Measurements from ENCODE around the gene HSPA6.
"Not testable (repeated sequence)": the region's sequence is repeated elsewhere in the genome, so short reads cannot be mapped to it uniquely, and the experiment has no call there.

The HSPA6 gene

GRCh38 chr1:161563522-161563921 lies 39.2 kb downstream of the HSPA6 start:
- DNase-seq, result not testable (repeated sequence)

- not testable (repeated sequence) for DNase-seq
Observed at GRCh38 chr1:161566602-161566960, 42.2 kb downstream of the HSPA6 start.

GRCh38 chr1:161571703-161572102 lies 47.4 kb downstream of the HSPA6 start:
- not testable (repeated sequence) for DNase-seq

Data from CD4-positive, alpha-beta T cell treated with Interleukin-1 beta for 1 hour (primary cell).